ENCODE data around the gene ILKAP.
"Not testable (repeated sequence)": the region's sequence is repeated elsewhere in the genome, so short reads cannot be mapped to it uniquely, and the experiment has no call there.

Gene ILKAP

GRCh38 chr2:238171575-238172187 lies 31.8 kb downstream of the ILKAP start:
- no peak overlapping the region for H3K27ac ChIP-seq (ENCODE audit: low read depth in 2 of 2, low read length in 2 of 2)
- H3K4me3 ChIP-seq (ENCODE audit: low read length in 2 of 2): no peak overlapping the region
- H3K9ac ChIP-seq (ENCODE audit: low read depth in 1 of 2, low read length in 2 of 2): no peak overlapping the region
- H3K9me3 ChIP-seq (ENCODE audit: control insufficient read depth in 2 of 2, low read length in 2 of 2): no peaks in the 10 kb centered on the region
- no peaks in the 10 kb centered on the region for H3K27me3 ChIP-seq (ENCODE audit: control insufficient read depth in 2 of 2, insufficient read depth in 2 of 2, low read length in 2 of 2)
- peaks cover 46 to 47% of the 10 kb centered on the region in 2 donors for H3K36me3 ChIP-seq (ENCODE audit: control insufficient read depth in 2 of 2, insufficient read depth in 2 of 2, low read length in 2 of 2)
- H3K4me1 ChIP-seq (ENCODE audit: control insufficient read depth in 2 of 2, insufficient read depth in 2 of 2, low read length in 2 of 2): peaks cover 0 to 7% of the 10 kb centered on the region in 2 donors

GRCh38 chr2:238171072-238171431 lies 32.4 kb downstream of the ILKAP start:
- not testable (repeated sequence) for H3K27me3 ChIP-seq (ENCODE audit: control insufficient read depth in 2 of 2, insufficient read depth in 2 of 2, low read length in 2 of 2); H3K9me3 ChIP-seq (ENCODE audit: control insufficient read depth in 2 of 2, low read length in 2 of 2); H3K4me1 ChIP-seq (ENCODE audit: control insufficient read depth in 2 of 2, insufficient read depth in 2 of 2, low read length in 2 of 2); H3K9ac ChIP-seq (ENCODE audit: low read depth in 1 of 2, low read length in 2 of 2); H3K4me3 ChIP-seq (ENCODE audit: low read length in 2 of 2); H3K27ac ChIP-seq (ENCODE audit: low read depth in 2 of 2, low read length in 2 of 2)
- peaks cover 45% of the 10 kb centered on the region in 2 donors for H3K36me3 ChIP-seq (ENCODE audit: control insufficient read depth in 2 of 2, insufficient read depth in 2 of 2, low read length in 2 of 2)

GRCh38 chr2:238170386-238171071 lies 33.0 kb downstream of the ILKAP start:
- peaks cover 0 to 7% of the 10 kb centered on the region in 2 donors for H3K4me1 ChIP-seq (ENCODE audit: control insufficient read depth in 2 of 2, insufficient read depth in 2 of 2, low read length in 2 of 2)
- H3K36me3 ChIP-seq (ENCODE audit: control insufficient read depth in 2 of 2, insufficient read depth in 2 of 2, low read length in 2 of 2): peaks cover 42 to 44% of the 10 kb centered on the region in 2 donors
- no peaks in the 10 kb centered on the region for H3K27me3 ChIP-seq (ENCODE audit: control insufficient read depth in 2 of 2, insufficient read depth in 2 of 2, low read length in 2 of 2)
- peak overlapping the region in 1 of 2 donors; percentile 7 for H3K27ac ChIP-seq (ENCODE audit: low read depth in 2 of 2, low read length in 2 of 2)
- H3K9me3 ChIP-seq (ENCODE audit: control insufficient read depth in 2 of 2, low read length in 2 of 2): no peaks in the 10 kb centered on the region
- no peak overlapping the region for H3K9ac ChIP-seq (ENCODE audit: low read depth in 1 of 2, low read length in 2 of 2)
- H3K4me3 ChIP-seq (ENCODE audit: low read length in 2 of 2): no peak overlapping the region

- Histone ChIP-seq H3K9ac (ENCODE audit: low read depth in 1 of 2, low read length in 2 of 2) (no peak overlapping the region), H3K27me3 (ENCODE audit: control insufficient read depth in 2 of 2, insufficient read depth in 2 of 2, low read length in 2 of 2) (no peaks in the 10 kb centered on the region), H3K27ac (ENCODE audit: low read depth in 2 of 2, low read length in 2 of 2) (peak overlapping the region in 1 of 2 donors; percentile 7), H3K4me3 (ENCODE audit: low read length in 2 of 2) (no peak overlapping the region), H3K4me1 (ENCODE audit: control insufficient read depth in 2 of 2, insufficient read depth in 2 of 2, low read length in 2 of 2) (peaks cover 0 to 4% of the 10 kb centered on the region in 2 donors), H3K9me3 (ENCODE audit: control insufficient read depth in 2 of 2, low read length in 2 of 2) (no peaks in the 10 kb centered on the region), H3K36me3 (ENCODE audit: control insufficient read depth in 2 of 2, insufficient read depth in 2 of 2, low read length in 2 of 2) (peaks cover 39 to 41% of the 10 kb centered on the region in 2 donors)
Observed at GRCh38 chr2:238169708-238170251, 33.7 kb downstream of the ILKAP start.

- Histone ChIP-seq H3K4me3 (ENCODE audit: low read length in 2 of 2) (no peak overlapping the region), H3K27ac (ENCODE audit: low read depth in 2 of 2, low read length in 2 of 2) (peak overlapping the region in 1 of 2 donors; percentile 7), H3K36me3 (ENCODE audit: control insufficient read depth in 2 of 2, insufficient read depth in 2 of 2, low read length in 2 of 2) (peaks cover 38 to 39% of the 10 kb centered on the region in 2 donors), H3K9me3 (ENCODE audit: control insufficient read depth in 2 of 2, low read length in 2 of 2) (no peaks in the 10 kb centered on the region), H3K9ac (ENCODE audit: low read depth in 1 of 2, low read length in 2 of 2) (no peak overlapping the region), H3K27me3 (ENCODE audit: control insufficient read depth in 2 of 2, insufficient read depth in 2 of 2, low read length in 2 of 2) (peaks cover 0 to 2% of the 10 kb centered on the region in 2 donors), H3K4me1 (ENCODE audit: control insufficient read depth in 2 of 2, insufficient read depth in 2 of 2, low read length in 2 of 2) (peaks cover 0 to under 1% of the 10 kb centered on the region in 2 donors)
Observed at GRCh38 chr2:238169048-238169707, 34.3 kb downstream of the ILKAP start.

GRCh38 chr2:238168196-238169047 lies 35.1 kb downstream of the ILKAP start:
- H3K27ac ChIP-seq (ENCODE audit: low read depth in 2 of 2, low read length in 2 of 2): no peak overlapping the region
- H3K27me3 ChIP-seq (ENCODE audit: control insufficient read depth in 2 of 2, insufficient read depth in 2 of 2, low read length in 2 of 2): peaks cover 0 to 2% of the 10 kb centered on the region in 2 donors
- peaks cover 33 to 38% of the 10 kb centered on the region in 2 donors for H3K36me3 ChIP-seq (ENCODE audit: control insufficient read depth in 2 of 2, insufficient read depth in 2 of 2, low read length in 2 of 2)
- H3K9me3 ChIP-seq (ENCODE audit: control insufficient read depth in 2 of 2, low read length in 2 of 2): no peaks in the 10 kb centered on the region
- no peaks in the 10 kb centered on the region for H3K4me1 ChIP-seq (ENCODE audit: control insufficient read depth in 2 of 2, insufficient read depth in 2 of 2, low read length in 2 of 2)
- H3K4me3 ChIP-seq (ENCODE audit: low read length in 2 of 2): no peak overlapping the region
- H3K9ac ChIP-seq (ENCODE audit: low read depth in 1 of 2, low read length in 2 of 2): no peak overlapping the region

- Histone ChIP-seq H3K4me3 (ENCODE audit: low read length in 2 of 2) (no peak overlapping the region), H3K27me3 (ENCODE audit: control insufficient read depth in 2 of 2, insufficient read depth in 2 of 2, low read length in 2 of 2) (peaks cover 2 to 6% of the 10 kb centered on the region in 2 donors), H3K9ac (ENCODE audit: low read depth in 1 of 2, low read length in 2 of 2) (no peak overlapping the region), H3K9me3 (ENCODE audit: control insufficient read depth in 2 of 2, low read length in 2 of 2) (no peaks in the 10 kb centered on the region), H3K36me3 (ENCODE audit: control insufficient read depth in 2 of 2, insufficient read depth in 2 of 2, low read length in 2 of 2) (peaks cover 26 to 32% of the 10 kb centered on the region in 2 donors), H3K27ac (ENCODE audit: low read depth in 2 of 2, low read length in 2 of 2) (no peak overlapping the region), H3K4me1 (ENCODE audit: control insufficient read depth in 2 of 2, insufficient read depth in 2 of 2, low read length in 2 of 2) (no peaks in the 10 kb centered on the region)
Observed at GRCh38 chr2:238167761-238168160, 35.7 kb downstream of the ILKAP start.

- H3K27me3 ChIP-seq (ENCODE audit: control insufficient read depth in 2 of 2, insufficient read depth in 2 of 2, low read length in 2 of 2): peaks cover 2 to 8% of the 10 kb centered on the region in 2 donors
- no peak overlapping the region for H3K4me3 ChIP-seq (ENCODE audit: low read length in 2 of 2)
- H3K4me1 ChIP-seq (ENCODE audit: control insufficient read depth in 2 of 2, insufficient read depth in 2 of 2, low read length in 2 of 2): no peaks in the 10 kb centered on the region
- H3K27ac ChIP-seq (ENCODE audit: low read depth in 2 of 2, low read length in 2 of 2): no peak overlapping the region
- no peak overlapping the region for H3K9ac ChIP-seq (ENCODE audit: low read depth in 1 of 2, low read length in 2 of 2)
- H3K36me3 ChIP-seq (ENCODE audit: control insufficient read depth in 2 of 2, insufficient read depth in 2 of 2, low read length in 2 of 2): peaks cover 22 to 28% of the 10 kb centered on the region in 2 donors
- H3K9me3 ChIP-seq (ENCODE audit: control insufficient read depth in 2 of 2, low read length in 2 of 2): no peaks in the 10 kb centered on the region
Observed at GRCh38 chr2:238167344-238167715, 36.2 kb downstream of the ILKAP start.

- H3K4me3 ChIP-seq (ENCODE audit: low read length in 2 of 2): no peak overlapping the region
- H3K27ac ChIP-seq (ENCODE audit: low read depth in 2 of 2, low read length in 2 of 2): no peak overlapping the region
- H3K4me1 ChIP-seq (ENCODE audit: control insufficient read depth in 2 of 2, insufficient read depth in 2 of 2, low read length in 2 of 2): no peaks in the 10 kb centered on the region
- no peak overlapping the region for H3K9ac ChIP-seq (ENCODE audit: low read depth in 1 of 2, low read length in 2 of 2)
- H3K9me3 ChIP-seq (ENCODE audit: control insufficient read depth in 2 of 2, low read length in 2 of 2): no peaks in the 10 kb centered on the region
- H3K36me3 ChIP-seq (ENCODE audit: control insufficient read depth in 2 of 2, insufficient read depth in 2 of 2, low read length in 2 of 2): peaks cover 19 to 24% of the 10 kb centered on the region in 2 donors
- H3K27me3 ChIP-seq (ENCODE audit: control insufficient read depth in 2 of 2, insufficient read depth in 2 of 2, low read length in 2 of 2): peaks cover 2 to 8% of the 10 kb centered on the region in 2 donors
Observed at GRCh38 chr2:238166391-238167343, 36.8 kb downstream of the ILKAP start.
